Measurements from ENCODE around the gene OPALIN.

Gene OPALIN

DNA sequence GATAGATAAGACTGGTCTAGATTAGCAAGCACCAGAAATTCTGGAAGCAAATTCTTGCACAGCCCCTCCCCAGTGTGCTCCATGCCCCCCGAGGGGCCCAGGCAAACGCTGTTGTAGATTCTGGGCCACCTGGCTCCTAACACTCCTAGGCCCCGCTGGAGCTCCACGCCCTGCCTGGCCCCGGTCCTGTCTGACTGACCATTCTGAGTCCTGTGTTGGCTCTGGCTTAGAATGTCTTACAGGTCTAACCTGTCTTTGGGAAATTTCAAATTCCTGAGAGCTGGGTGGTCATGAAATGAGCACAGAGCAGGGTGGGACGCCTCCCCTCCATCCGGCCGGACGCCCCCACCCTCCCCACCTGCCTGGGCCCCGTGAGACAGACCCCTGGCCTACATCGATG, 12.6 kb upstream of the OPALIN start:
- DNase-seq: no peak

DNA sequence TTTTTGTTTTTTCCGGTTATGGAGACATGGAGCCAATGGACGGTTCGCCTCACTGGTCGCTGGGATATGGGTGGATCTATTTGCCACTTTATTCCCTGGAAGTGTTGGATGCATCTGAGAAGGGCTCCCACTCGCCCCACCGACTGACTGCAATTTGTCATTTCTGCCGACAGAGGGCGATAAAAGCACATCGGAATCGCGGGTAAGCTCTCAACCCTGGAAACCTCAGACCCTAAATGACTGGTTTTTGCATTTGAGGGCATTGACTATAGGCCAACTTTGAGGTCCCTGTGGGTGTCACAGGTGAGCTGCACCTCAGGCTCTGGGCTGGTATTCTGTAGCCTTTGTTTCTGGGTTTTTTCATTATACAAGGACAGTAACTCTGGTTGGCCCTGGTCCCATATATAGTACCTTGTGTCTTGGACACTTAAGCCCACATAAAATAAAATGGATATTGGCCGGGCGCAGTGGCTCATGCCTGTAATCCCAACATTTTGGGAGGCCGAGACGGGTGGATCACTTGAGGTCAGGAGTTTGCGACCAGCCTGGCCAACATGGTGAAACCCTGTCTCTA, 11.9 kb upstream of the OPALIN start:
- no peak for DNase-seq

DNA sequence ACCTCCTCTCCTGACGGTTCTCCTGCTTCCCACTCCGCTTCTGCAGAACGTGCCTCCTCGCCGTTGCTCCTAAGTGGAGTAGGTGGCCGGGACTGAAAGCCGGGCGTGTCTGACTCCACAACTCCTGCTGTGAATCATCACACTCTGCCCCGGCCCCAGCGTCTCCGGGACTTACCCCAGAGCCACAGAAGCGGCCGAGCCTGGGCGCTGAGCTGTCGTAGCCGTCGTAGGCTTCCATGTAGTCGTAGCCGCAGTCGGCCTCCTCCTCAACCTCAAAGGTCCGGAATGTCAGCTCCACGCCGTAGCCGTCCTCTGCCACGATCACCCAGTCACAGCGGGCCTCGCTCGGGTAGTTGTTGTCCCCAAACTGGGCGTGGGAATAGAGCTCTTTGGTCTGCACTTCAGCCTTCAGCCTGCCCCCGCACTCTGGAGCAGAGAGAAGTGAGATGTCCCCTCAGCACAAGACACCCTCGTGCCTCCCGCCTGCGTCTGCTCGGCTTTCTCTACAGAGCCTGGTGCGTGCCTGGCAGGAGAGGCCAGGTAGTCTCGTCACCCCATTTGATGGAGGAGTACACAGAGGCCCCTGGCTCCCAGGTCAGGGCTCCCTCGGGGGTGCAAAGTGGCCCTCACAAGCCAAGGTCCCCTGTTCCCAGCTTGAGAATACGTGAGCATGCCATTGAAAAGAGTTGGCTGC, 11.2 kb upstream of the OPALIN start:
- no peak for DNase-seq

GRCh38 chr10:96368971-96369370, 10.2 kb upstream of the OPALIN start:
- DNase-seq: no peak

GRCh38 chr10:96367470-96367869, 8.7 kb upstream of the OPALIN start:
- DNase-seq: no peak

- no peak for DNase-seq
Measured at GRCh38 chr10:96366508-96366907, 7.7 kb upstream of the OPALIN start.

- DNase-seq: no peak
Measured at GRCh38 chr10:96365571-96365970, 6.8 kb upstream of the OPALIN start.

DNA sequence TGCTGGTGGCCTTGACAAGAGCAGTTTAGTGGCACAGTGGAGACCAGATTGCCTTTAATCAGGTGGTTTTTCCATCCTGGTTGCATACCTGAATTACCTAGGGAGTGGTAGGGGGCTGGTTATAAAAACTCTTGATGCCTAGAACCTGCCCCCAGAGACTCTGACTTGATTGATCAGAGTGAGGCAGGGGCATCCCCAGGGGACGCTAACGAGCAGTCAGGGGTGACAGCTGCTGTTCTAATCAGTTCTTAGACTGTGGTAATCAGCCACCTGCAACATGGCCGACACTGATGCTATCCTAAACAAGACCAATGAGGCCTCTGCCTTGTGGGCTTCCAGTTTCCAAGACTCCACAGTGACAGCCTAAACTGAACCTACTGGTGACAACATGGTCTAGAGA, 2.0 kb upstream of the OPALIN start:
- no peak for DNase-seq

DNA sequence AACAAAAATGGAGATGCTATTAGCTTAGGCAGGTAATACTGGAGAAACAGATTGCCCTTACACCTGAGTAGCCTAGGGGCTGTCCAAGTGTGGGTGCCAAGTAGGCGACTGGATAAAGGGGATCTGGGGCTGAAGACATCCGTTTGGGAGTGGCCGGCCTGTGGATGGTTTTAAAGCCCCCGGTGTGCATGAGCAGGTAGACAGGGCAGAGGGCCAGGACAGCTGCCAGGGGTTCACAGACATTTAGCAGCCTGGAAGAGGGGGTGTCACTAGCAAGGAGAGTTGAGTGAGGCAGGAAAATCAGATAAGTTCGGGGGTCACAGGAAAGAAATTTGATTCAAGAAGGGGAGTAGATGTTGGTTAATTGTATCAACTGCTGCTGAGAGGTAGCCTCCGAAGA, 1.5 kb upstream of the OPALIN start:
- no peak for DNase-seq

DNA sequence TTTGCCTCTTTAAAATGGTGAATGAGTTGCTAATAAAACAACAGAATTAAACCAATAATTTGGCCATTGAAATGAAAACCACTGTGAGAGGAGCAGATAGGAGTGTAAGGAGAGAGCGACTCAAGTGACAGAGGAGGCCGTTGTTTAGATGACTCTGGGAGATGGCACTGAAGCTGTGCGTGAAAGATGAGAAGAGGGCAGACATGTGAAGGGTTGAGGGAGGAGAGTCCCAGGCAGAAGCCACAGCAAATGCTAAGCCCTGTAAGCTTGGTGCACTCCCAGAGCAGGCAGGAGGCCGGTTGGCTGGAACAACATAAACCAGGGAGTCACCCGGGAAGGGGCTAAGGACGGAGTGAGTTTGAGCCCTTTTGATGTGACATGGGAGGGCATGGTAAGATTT, 814 bp upstream of the OPALIN start:
- no peak for DNase-seq

GRCh38 chr10:96357038-96357620, 1.7 kb downstream of the OPALIN start:
- DNase-seq: no peak

DNA sequence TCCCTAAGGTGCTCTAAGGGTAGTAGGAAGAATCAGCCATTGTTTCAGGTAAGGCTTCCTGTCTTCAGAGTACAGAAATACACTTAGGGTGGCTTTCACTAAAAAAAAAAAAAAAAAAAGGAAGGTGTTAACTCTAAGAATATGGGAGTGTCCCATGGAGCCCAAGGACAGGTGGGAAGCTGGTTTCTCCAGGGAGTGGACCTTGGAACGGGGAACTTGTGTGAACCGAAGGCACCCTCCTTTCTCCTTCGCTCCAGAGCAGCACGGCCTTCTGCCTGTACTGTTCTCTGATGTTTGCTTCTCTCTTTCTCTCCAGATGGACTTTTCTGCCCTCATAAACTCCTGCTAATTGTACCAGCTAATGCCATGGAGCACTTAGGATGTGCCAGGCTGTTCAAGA, 6.2 kb downstream of the OPALIN start:
- no peak for DNase-seq

DNA sequence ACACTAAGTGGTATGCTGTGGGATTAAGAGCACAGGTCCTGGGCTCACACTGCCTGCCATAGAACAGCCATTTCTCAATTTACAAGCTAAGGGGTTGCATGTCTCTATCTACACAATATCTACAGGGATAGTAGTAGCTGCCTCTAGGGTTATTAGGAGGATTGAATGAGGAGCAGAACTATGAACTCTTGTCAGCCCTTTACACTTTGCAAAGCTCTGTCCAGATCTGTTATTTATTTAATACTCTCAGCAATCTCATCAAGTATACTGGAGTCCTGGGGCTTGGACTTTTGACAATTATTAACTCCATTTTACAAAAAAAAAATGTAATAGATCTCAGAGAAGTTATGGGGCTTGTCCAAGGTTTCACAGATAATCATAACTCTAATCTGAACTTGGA, 6.8 kb downstream of the OPALIN start:
- no peak for DNase-seq

GRCh38 chr10:96346295-96346694, 12.5 kb downstream of the OPALIN start:
- DNase-seq: no peak

DNA sequence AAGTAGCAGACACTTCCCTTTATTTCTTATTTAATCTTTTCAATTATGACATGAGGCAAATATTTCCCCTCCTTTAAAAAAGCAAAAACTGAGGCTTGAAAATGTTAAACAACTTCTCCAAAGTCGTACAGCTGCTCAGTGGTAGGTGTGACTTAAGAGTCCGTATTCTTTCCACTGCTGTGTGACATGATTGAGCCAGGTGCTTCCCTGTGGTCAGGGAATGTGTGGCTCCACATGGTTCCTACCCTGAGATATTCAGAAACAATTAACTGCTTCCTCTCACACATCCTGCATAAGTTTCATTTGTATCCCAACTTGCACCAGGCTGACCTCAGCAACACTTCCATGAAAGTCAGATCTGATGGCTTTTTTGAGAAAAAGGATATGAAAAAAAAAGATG, 13.6 kb downstream of the OPALIN start:
- DNase-seq: no peak

DNA sequence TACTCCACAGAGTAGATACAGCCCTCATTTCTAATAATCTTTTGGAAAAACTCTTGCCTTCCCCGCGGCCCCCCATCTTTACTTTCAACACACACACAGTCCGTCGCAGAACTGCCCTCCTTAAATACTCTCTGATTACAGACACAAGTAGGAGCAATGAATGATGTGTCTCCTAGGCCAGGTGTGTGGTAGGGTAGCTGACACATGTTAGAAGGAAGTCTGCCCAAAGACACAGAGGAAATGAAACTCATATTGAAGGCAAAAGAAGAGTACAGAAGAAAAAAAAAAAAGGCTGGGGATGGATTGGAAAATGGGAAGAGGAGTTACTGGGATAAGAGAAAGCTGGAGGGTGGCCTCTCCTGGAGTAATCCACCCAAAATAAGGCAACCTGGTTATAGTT, 14.6 kb downstream of the OPALIN start:
- DNase-seq: no peak

- no peak for DNase-seq
Measured at GRCh38 chr10:96342402-96342801, 16.4 kb downstream of the OPALIN start.

- DNase-seq: no peak
Measured at GRCh38 chr10:96341219-96342182, 17.3 kb downstream of the OPALIN start.

- peak; percentile 9 for DNase-seq
Measured at GRCh38 chr10:96339956-96340904, 18.6 kb downstream of the OPALIN start.

- no peak for DNase-seq
Measured at GRCh38 chr10:96339383-96339782, 19.4 kb downstream of the OPALIN start.

DNA sequence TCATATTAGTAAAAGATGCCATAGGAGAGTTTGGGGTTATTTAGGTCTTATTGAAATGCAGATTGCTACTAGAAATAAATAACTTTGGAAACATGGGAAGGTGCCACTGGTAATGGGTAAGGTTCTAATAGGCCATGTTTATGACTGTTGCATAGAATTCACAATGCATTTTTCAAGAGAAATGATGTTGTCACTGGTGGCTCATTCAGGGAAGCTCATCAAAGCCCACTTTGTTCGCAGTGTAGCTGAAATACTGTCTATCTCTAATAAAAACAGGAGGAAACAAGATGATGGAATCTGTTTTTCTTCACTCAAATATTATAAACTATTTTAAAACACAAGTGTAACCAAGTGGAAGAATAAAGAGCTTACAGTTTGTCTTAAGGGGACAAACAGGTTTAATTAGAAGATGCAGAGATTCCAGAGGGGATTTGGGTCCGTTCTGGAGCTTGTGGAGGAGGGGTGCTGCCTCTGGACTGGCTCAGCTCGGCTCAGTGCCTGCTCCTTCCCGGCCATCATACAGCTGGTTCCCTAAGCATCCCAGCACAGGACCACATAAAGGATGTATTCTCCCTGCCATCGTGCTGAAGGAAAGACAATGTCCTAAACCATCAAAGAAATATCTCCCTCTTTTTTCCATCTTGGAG, 20.4 kb downstream of the OPALIN start:
- DNase-seq: no peak

DNA sequence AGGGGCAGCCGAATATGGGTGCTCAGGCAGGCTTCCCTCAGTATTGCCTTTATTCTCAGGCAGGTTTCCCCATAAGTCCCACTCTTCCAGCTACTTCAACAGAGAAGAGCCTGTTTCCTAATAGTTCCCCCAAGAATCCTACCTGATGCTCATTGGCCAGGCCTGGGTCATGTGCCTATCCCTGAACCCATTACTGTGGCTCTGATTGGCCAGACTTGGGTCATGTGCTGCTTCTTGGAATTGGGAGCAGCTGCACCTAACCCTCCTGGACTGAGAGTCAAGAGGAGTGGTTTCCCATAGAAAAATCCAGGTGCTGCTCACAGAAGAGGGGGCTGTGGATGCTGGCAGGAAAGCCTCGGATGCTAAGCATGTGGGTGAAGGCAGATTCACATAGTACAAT, 21.7 kb downstream of the OPALIN start:
- DNase-seq: no peak
